Left ventricle myocardium inferior (tissue), 1 donor: ENCODE data around the gene MPLKIP. TPM values are rescaled to one million over a fixed set of nuclear protein-coding genes. Genes with fewer than 3 reads are reported as not detected.

Source experiments
- DNase-seq: peaks from one replicate; pipeline ENCODE4 v3.0.0-alpha.2; 2020
- H3K27ac ChIP-seq: fragments of 200-600 bp; replicated peaks from 2 replicates; pipeline ENCODE4 v1.8.0; 2021
- H3K27me3 ChIP-seq: fragments of 200-600 bp; 2 replicates; pipeline ENCODE4 v1.8.0; 2021; ENCODE audit warnings: low read depth
- H3K36me3 ChIP-seq: fragments of 200-600 bp; 2 replicates; pipeline ENCODE4 v1.8.0; 2021
- H3K4me1 ChIP-seq: fragments of 200-600 bp; 2 replicates; pipeline ENCODE4 v1.8.0; 2021
- H3K4me3 ChIP-seq: fragments of 200-600 bp; 2 replicates; pipeline ENCODE4 v1.8.0; 2021; ENCODE audit warnings: mild to moderate bottlenecking, moderate library complexity
- H3K9me3 ChIP-seq: fragments of 200-600 bp; replicated peaks from 2 replicates; pipeline ENCODE4 v1.8.0; 2021
- CTCF ChIP-seq: fragments of 200-600 bp; IDR thresholded peaks from 2 replicates; pipeline ENCODE4 v1.8.0; 2021; ENCODE audit warnings: antibody characterized with exemption, mild to moderate bottlenecking, borderline replicate concordance
- intact Hi-C: fragments of 100-400 bp; cut with micrococcal nuclease; formaldehyde crosslinking; loops from one replicate; pipeline ENCODE4 v1.11.0; 2022
- total RNA-seq: library from RNA; stranded (reverse); fragmentation: NEBNext Ultra II Directional; extraction: Animal tissue kit (Norgen Biotek cat#: 25700); gene quantifications from one replicate; pipeline ENCODE4 v1.2.1, GENCODE V29; 2021
- donor health status: DM: no; HTN: yes; CAD: no; lungs with severe emphysema.

MPLKIP gene
- total RNA-seq, 1 donor from 2014 or later, result 16.2 TPM

GRCh38 chr7:40105879-40106473 is 28.4 kb downstream of the MPLKIP start:
- intact Hi-C loops, result no loop called here

DNA sequence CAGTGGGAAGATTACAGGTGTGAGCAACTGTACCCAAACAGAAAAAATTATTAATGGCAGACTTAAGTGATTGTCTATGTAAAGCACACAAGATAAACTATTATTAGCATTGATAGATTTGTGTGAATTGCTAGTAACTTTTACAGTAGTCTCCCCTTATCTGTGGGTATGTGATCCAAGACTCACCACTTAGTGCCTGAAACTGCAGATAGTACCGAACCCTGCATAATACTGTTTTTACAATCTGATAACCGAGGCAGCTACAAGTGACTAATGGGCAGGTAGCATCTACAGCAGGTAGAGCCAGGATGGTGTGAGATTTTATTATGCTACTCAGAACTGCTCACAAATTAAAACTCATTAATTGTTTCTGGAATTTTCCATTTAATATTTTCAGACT is 31.5 kb downstream of the MPLKIP start:
- intact Hi-C loops, result no loop called here
- Histone ChIP-seq H3K4me3 (no peak overlapping the region), H3K27me3 (no peaks in the 10 kb centered on the region), H3K36me3 (no peaks in the 10 kb centered on the region), H3K4me1 (peaks cover 9% of the 10 kb centered on the region), H3K9me3 (no peaks in the 10 kb centered on the region), H3K27ac (no peak overlapping the region)
- no peak for TF ChIP-seq CTCF
- DNase-seq, result no peak

More at GRCh38 chr7:40105879-40106473, 28.4 kb downstream of the MPLKIP start:
- Histone ChIP-seq H3K4me3 (no peak overlapping the region), H3K27me3 (no peaks in the 10 kb centered on the region), H3K4me1 (no peaks in the 10 kb centered on the region), H3K27ac (no peak overlapping the region), H3K9me3 (no peaks in the 10 kb centered on the region), H3K36me3 (no peaks in the 10 kb centered on the region)
- no peak for DNase-seq
- TF ChIP-seq CTCF, result no peak

- intact Hi-C loops, result no loop called here
- no peak for TF ChIP-seq CTCF
Observed at GRCh38 chr7:40101201-40101600, 33.2 kb downstream of the MPLKIP start.

DNA sequence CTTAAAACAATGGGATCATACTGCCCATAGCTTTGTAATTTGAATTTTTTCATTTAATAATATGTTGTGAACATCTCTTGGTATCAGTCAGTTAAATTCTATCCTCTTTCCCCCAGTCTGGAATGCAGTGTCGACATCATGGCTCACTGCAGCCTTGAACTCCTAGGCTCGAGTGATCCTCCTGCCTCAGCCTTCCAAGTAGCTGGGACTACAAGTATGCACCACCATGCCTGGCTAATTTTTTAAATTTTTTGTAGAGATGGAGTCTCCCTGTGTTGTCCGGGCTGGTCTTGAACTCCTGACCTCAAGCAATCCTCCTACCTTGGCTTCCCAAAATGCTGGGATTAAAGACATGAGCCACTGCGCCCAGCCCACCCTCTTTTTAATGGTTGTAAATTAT is 34.6 kb downstream of the MPLKIP start:
- no peaks in the 10 kb centered on the region for H3K9me3 ChIP-seq
- peaks cover 38% of the 10 kb centered on the region for H3K4me1 ChIP-seq
- no peak for TF ChIP-seq CTCF
- no peak overlapping the region for H3K27ac ChIP-seq
- no peaks in the 10 kb centered on the region for H3K27me3 ChIP-seq
- peaks cover 5% of the 10 kb centered on the region for H3K36me3 ChIP-seq
- intact Hi-C loops, result no loop called here
- DNase-seq, result no peak
- H3K4me3 ChIP-seq, result no peak overlapping the region

More at GRCh38 chr7:40101201-40101600, 33.2 kb downstream of the MPLKIP start:
- no peak for DNase-seq
- no peak overlapping the region for H3K4me3 ChIP-seq
- H3K4me1 ChIP-seq, result peaks cover 25% of the 10 kb centered on the region
- H3K36me3 ChIP-seq, result no peaks in the 10 kb centered on the region
- no peaks in the 10 kb centered on the region for H3K27me3 ChIP-seq
- no peaks in the 10 kb centered on the region for H3K9me3 ChIP-seq
- no peak overlapping the region for H3K27ac ChIP-seq

- peaks cover 15% of the 10 kb centered on the region for H3K36me3 ChIP-seq
- no peak overlapping the region for H3K27ac ChIP-seq
- peaks cover 47% of the 10 kb centered on the region for H3K4me1 ChIP-seq
- TF ChIP-seq CTCF, result no peak
- no peaks in the 10 kb centered on the region for H3K9me3 ChIP-seq
- no peaks in the 10 kb centered on the region for H3K27me3 ChIP-seq
- no peak overlapping the region for H3K4me3 ChIP-seq
- intact Hi-C loops, result no loop called here
- DNase-seq, result no peak
Observed at GRCh38 chr7:40098810-40099209, 35.6 kb downstream of the MPLKIP start.

DNA sequence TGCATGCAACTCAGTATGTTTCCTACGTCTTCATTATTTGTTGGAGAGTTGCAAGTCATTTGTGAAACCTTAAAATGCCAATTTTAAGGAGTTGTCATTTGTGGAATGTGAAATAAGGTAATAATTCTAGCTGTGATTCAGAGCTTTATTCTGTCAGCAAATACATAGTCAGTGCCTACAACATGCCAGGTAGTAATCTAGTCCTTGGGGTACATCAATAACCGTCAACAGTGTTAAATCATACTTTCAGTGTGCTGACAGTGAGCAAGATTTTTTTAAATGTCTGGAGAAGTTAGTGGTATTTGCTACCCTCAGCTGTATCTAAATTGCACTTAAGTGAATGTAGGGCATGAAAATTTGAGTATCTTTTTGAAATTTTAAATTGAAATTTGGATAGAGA is 36.7 kb downstream of the MPLKIP start:
- H3K36me3 ChIP-seq, result peaks cover 26% of the 10 kb centered on the region
- no peaks in the 10 kb centered on the region for H3K9me3 ChIP-seq
- DNase-seq, result no peak
- intact Hi-C loops, result no loop called here
- peaks cover 52% of the 10 kb centered on the region for H3K4me1 ChIP-seq
- no peak overlapping the region for H3K4me3 ChIP-seq
- TF ChIP-seq CTCF, result no peak
- H3K27me3 ChIP-seq, result no peaks in the 10 kb centered on the region
- no peak overlapping the region for H3K27ac ChIP-seq
